ENCODE results near the gene VAPA.

DNA sequence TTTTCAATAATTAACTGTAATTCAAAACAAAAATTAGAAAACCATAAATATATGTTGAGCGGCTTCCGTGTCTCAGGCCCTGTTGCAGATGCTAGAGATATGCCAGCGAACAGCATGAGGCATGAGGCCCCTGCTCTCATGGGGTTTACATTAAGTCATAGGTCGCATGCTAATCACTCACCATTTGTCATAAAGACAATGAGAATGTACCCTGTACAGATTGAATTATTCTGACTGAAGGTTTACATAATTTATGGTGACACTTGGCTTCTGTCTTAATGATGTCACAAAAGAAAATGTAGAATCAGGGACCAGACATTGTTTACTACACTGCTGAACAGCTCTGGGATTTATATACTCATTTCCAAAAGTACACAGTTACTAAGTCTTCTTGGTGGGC, 5.9 kb upstream of the VAPA start:
- TF ChIP-seq, protein P1, sequence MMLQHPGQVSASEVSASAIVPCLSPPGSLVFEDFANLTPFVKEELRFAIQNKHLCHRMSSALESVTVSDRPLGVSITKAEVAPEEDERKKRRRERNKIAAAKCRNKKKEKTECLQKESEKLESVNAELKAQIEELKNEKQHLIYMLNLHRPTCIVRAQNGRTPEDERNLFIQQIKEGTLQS (CRISPR knock-in tag; conservative IDR thresholded peaks at IDR 0.05): no peak
- TF ChIP-seq, protein P2, sequence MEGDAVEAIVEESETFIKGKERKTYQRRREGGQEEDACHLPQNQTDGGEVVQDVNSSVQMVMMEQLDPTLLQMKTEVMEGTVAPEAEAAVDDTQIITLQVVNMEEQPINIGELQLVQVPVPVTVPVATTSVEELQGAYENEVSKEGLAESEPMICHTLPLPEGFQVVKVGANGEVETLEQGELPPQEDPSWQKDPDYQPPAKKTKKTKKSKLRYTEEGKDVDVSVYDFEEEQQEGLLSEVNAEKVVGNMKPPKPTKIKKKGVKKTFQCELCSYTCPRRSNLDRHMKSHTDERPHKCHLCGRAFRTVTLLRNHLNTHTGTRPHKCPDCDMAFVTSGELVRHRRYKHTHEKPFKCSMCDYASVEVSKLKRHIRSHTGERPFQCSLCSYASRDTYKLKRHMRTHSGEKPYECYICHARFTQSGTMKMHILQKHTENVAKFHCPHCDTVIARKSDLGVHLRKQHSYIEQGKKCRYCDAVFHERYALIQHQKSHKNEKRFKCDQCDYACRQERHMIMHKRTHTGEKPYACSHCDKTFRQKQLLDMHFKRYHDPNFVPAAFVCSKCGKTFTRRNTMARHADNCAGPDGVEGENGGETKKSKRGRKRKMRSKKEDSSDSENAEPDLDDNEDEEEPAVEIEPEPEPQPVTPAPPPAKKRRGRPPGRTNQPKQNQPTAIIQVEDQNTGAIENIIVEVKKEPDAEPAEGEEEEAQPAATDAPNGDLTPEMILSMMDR (IDR thresholded peaks at IDR 0.05): no peak
- TF ChIP-seq, protein P3, sequence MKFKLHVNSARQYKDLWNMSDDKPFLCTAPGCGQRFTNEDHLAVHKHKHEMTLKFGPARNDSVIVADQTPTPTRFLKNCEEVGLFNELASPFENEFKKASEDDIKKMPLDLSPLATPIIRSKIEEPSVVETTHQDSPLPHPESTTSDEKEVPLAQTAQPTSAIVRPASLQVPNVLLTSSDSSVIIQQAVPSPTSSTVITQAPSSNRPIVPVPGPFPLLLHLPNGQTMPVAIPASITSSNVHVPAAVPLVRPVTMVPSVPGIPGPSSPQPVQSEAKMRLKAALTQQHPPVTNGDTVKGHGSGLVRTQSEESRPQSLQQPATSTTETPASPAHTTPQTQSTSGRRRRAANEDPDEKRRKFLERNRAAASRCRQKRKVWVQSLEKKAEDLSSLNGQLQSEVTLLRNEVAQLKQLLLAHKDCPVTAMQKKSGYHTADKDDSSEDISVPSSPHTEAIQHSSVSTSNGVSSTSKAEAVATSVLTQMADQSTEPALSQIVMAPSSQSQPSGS (CRISPR knock-in tag; IDR thresholded peaks at IDR 0.05; ENCODE audit: borderline replicate concordance, low read depth): no peak
- TF ChIP-seq, protein P4, sequence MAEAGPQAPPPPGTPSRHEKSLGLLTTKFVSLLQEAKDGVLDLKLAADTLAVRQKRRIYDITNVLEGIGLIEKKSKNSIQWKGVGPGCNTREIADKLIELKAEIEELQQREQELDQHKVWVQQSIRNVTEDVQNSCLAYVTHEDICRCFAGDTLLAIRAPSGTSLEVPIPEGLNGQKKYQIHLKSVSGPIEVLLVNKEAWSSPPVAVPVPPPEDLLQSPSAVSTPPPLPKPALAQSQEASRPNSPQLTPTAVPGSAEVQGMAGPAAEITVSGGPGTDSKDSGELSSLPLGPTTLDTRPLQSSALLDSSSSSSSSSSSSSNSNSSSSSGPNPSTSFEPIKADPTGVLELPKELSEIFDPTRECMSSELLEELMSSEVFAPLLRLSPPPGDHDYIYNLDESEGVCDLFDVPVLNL (CRISPR knock-in tag; IDR thresholded peaks at IDR 0.05; ENCODE audit: borderline replicate concordance, low read depth): no peak
- no peak for TF ChIP-seq ETV6 (CRISPR knock-in tag; IDR thresholded peaks at IDR 0.05)
- TF ChIP-seq, protein P5, sequence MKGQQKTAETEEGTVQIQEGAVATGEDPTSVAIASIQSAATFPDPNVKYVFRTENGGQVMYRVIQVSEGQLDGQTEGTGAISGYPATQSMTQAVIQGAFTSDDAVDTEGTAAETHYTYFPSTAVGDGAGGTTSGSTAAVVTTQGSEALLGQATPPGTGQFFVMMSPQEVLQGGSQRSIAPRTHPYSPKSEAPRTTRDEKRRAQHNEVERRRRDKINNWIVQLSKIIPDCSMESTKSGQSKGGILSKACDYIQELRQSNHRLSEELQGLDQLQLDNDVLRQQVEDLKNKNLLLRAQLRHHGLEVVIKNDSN (CRISPR knock-in tag; IDR thresholded peaks at IDR 0.05): no peak
- no peak for TF ChIP-seq ZNF219 (CRISPR knock-in tag; IDR thresholded peaks at IDR 0.05; ENCODE audit: borderline replicate concordance)
- no peak for TF ChIP-seq KAT7 (CRISPR knock-in tag; IDR thresholded peaks at IDR 0.05; ENCODE audit: borderline replicate concordance)
- TF ChIP-seq, protein P6, sequence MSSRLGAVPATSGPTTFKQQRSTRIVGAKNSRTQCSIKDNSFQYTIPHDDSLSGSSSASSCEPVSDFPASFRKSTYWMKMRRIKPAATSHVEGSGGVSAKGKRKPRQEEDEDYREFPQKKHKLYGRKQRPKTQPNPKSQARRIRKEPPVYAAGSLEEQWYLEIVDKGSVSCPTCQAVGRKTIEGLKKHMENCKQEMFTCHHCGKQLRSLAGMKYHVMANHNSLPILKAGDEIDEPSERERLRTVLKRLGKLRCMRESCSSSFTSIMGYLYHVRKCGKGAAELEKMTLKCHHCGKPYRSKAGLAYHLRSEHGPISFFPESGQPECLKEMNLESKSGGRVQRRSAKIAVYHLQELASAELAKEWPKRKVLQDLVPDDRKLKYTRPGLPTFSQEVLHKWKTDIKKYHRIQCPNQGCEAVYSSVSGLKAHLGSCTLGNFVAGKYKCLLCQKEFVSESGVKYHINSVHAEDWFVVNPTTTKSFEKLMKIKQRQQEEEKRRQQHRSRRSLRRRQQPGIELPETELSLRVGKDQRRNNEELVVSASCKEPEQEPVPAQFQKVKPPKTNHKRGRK (CRISPR knock-in tag; IDR thresholded peaks at IDR 0.05; ENCODE audit: borderline replicate concordance): no peak
